ENCODE results near the gene GSTM2. TPM values are rescaled to one million over a fixed set of nuclear protein-coding genes. Genes with fewer than 3 reads are reported as not detected.

The GSTM2 gene
- total RNA-seq, result 10 to 100 TPM; 22.5 to 37.8 TPM
- long read RNA-seq, partial matches to known transcripts, result 0 of 2 reads
- long read RNA-seq, other reads (novel, unspliced or antisense), result 1 of 2 reads

GRCh38 chr1:109667452-109668122 is at the start of gene GSTM2:
Gene GSTM2, plus strand, starts transcription at chr1:109668057. Its CDS starts 59 bp downstream, at chr1:109668116.
- intact Hi-C loops (cut with DNase I, micrococcal nuclease), result no loop called here
- peak; percentile 91 for DNase-seq
- ATAC-seq, result peak; percentile 98

GRCh38 chr1:109618661-109619575 is 48.9 kb upstream of the GSTM2 start:
- DNase-seq (peak in 1 of 2 donors; percentile 41), ATAC-seq (peak; percentile 52)

GRCh38 chr1:109619576-109620400 is 48.1 kb upstream of the GSTM2 start, which contains the start of the genes AMPD2 and GNAT2:
Gene AMPD2, plus strand, starts transcription at chr1:109619837. Its CDS starts 1,339 bp downstream, at chr1:109621176.
Gene GNAT2, minus strand, starts transcription at chr1:109619616. Its CDS starts 6,746 bp downstream, at chr1:109612870.
- ATAC-seq, result peak; percentile 77
- intact Hi-C loops (cut with DNase I, micrococcal nuclease), result loop anchor here in 1 of 2 donors (5.0 kb wide), 1 partner anchor 67 kb away; no protein-coding TSS in a partner anchor
- peak; percentile 86 to 87 for DNase-seq

More at GRCh38 chr1:109618661-109619575, 48.9 kb upstream of the GSTM2 start:
- intact Hi-C loops (cut with DNase I, micrococcal nuclease), result no loop called here

- DNase-seq (peak in 1 of 2 donors; percentile 59), ATAC-seq (peak; percentile 35)
- intact Hi-C loops (cut with DNase I, micrococcal nuclease), result loop anchor here in 1 of 2 donors (5.0 kb wide), 1 partner anchor 68 kb away; no protein-coding TSS in a partner anchor
These were observed 47.5 kb upstream of the GSTM2 start for GRCh38 chr1:109620401-109620791.

- intact Hi-C loops (cut with DNase I, micrococcal nuclease), result loop anchor here in 1 of 2 donors (5.0 kb wide), 1 partner anchor 69 kb away; no protein-coding TSS in a partner anchor
- ATAC-seq (peak; percentile 74), DNase-seq (peak; percentile 95 to 97)
These were observed 47.0 kb upstream of the GSTM2 start for GRCh38 chr1:109620841-109621286.

- DNase-seq (no peak), ATAC-seq (no peak)
- intact Hi-C loops (cut with DNase I, micrococcal nuclease), result loop anchor here in 1 of 2 donors (5.0 kb wide), 1 partner anchor 69 kb away; no protein-coding TSS in a partner anchor
These were observed 46.3 kb upstream of the GSTM2 start for GRCh38 chr1:109621379-109622136.

GRCh38 chr1:109622137-109622892 is 45.5 kb upstream of the GSTM2 start:
- intact Hi-C loops (cut with DNase I, micrococcal nuclease), result loop anchor here in 1 of 2 donors (5.0 kb wide), 1 partner anchor 70 kb away; no protein-coding TSS in a partner anchor
- no peak for ATAC-seq
- no peak for DNase-seq

- intact Hi-C loops (cut with DNase I, micrococcal nuclease), result loop anchor here in 1 of 2 donors (5.0 kb wide), 1 partner anchor 71 kb away; no protein-coding TSS in a partner anchor
- ATAC-seq (no peak), DNase-seq (no peak)
These were observed 45.0 kb upstream of the GSTM2 start for GRCh38 chr1:109622895-109623294.

- ATAC-seq, result no peak
- intact Hi-C loops (cut with DNase I, micrococcal nuclease), result loop anchor here in 1 of 2 donors (5.0 kb wide), 1 partner anchor 71 kb away; no protein-coding TSS in a partner anchor
- DNase-seq, result no peak
These were observed 44.2 kb upstream of the GSTM2 start for GRCh38 chr1:109623601-109624161.

GRCh38 chr1:109624201-109625010 is 43.5 kb upstream of the GSTM2 start:
- no peak for ATAC-seq
- DNase-seq, result no peak
- intact Hi-C loops (cut with DNase I, micrococcal nuclease), result loop anchor here in 1 of 2 donors (5.0 kb wide), 1 partner anchor 72 kb away; no protein-coding TSS in a partner anchor

- intact Hi-C loops (cut with DNase I, micrococcal nuclease), result no loop called here
- DNase-seq, result no peak
- no peak for ATAC-seq
These were observed 42.7 kb upstream of the GSTM2 start for GRCh38 chr1:109625176-109625575.

GRCh38 chr1:109625601-109626560 is 42.0 kb upstream of the GSTM2 start:
- ATAC-seq, result no peak
- intact Hi-C loops (cut with DNase I, micrococcal nuclease), result no loop called here
- DNase-seq, result no peak

GRCh38 chr1:109626682-109627408 is 41.0 kb upstream of the GSTM2 start:
- intact Hi-C loops (cut with DNase I, micrococcal nuclease), result no loop called here
- ATAC-seq, result no peak
- DNase-seq, result no peak
